KG1 (cell line): Measurements from ENCODE around the gene MRPS18A.

Experiments
- DNase-seq: peaks from one replicate; lab custom pipeline; 2025; lab: John Stamatoyannopoulos, UW

MRPS18A gene

DNA sequence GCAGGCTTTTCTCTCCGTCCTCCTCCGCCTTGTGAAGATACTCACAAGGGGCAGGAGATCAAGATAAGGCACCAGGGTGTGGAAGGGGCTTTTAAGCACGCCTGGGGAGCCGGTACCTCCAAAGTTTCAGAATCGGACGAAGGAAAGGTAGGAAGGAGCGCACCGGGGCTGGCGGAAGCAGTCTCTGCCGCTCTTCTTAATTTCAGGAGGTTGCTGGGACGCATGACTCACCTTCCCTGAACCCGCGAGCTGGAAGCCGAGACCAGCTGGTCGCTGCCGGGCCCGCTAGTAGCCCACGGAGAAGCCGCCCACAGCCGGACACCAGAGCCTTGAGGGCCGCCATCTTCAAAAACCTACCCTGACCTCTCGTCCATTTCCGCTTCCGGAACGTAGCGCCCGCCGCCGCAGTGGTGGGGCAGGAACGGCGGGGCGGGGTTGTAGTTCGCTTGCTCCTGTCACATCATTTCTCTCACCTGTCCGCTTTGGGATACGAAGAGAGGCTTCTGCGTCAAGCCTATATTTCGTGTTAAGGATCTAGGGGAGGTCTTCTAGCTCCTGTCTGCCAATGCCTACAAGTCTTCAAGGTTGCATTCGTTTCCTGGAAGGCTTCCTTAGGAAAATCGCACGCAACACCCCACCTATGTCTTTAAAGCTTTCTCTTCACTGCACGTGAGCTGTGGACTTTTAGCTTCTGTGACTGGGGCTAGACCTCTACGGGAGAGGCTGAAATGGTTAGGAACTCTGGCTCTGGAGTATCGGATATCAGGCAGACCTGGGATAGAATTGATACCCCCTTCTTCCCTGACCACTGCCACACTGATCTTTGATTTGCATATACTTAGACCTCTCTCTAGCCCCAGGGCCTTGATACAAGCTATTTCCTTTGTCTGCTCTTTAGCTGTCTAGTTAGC lies at the start of gene MRPS18A:
TSS of gene MRPS18A (minus strand) at position 355 of the 911 bp plus-strand sequence. CDS start at position 343, 12 bp downstream.
- DNase-seq, result peak; percentile 32

DNA sequence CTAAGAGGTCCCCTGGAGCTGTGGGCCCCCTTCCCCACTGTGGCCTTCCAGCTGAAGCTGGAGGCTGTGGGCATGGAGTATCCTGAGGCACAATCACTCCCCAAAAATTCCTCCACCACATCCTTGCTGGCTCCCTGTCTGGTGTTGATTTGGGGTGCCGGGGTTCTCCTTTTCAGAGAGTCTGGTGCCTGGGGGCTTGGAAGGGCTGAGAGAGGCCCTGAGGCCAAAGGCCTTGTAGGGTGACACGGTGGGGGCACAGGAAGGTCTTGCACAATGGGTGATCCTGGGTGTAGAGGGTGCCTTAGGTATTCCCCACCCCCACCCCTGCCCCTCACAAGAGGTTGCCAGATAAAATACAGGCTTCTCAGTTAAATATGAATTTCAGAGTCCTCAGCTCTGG lies 49.3 kb upstream of the MRPS18A start:
- DNase-seq, result no peak

DNA sequence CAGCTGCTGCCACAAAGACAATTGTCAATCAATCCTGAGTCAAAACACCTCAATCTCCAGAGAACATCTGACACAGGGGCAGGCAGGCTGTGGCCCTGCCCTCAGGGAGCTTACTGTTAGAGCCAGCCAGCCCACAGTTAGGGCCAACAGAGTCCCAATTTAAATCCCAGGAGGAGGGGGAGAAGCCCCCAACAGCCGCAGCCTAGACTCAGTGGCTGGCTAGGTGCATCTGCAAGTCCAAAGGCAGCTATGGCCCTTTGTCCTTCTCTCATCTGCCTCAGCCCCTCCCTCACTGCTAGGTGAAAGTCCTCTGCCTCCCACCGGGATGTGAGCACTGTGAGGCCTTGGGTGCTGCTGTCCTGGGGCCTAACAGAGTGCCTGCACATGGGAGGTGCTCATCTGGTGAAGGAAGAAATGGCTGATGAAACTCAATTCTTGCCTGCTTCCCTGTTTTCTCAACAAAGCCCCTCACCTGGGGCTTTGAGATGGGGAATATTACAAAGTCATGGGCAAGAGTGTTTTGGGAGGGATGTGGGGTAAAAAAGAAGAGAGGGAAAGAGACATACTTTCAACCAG lies 48.7 kb upstream of the MRPS18A start:
- no peak for DNase-seq

DNA sequence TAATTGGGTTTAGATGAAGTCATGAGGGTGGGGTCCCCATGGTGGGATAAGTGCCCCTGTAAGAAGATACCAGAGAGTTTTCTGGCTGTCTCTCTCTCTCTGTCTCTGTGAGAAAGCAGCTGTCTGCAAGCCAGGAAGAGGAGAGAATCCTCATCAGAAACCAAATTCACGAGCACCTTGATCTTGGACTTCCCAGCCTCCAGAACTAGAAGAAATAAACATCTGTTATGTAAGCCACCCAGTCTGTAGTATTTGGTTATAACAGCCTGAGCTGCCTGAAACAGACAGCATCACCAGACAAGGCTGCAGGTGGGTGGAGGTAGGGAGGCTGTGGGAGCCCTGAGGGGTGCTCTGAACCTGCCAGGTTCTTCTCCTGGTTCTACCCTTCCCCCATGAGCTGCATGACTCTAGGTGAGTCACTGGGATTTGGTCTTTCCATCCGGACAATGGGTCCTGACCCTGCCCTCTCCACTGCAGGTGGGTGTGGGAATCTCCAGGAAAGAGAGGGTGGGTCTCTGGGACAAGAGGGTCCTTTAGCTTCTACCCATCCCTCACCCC lies 48.1 kb upstream of the MRPS18A start:
- no peak for DNase-seq

DNA sequence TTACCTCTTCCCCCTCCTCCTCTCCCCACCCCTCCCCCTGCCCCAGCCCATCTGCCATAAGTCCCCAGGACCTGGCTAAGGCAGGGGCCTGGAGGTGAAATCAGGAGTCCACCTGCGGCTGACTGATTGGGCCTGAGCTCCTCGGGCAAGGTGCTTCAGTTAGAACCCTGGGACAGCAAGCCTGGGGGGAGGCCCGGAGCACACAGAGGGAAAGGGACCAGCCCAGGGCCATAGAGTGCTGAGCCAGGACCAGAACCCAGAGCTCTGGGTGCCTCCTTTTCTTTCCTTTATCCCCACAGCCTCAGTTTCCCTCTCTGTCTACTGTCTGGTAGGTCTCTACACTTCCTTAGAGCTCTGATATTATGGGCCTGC lies 46.7 kb upstream of the MRPS18A start:
- no peak for DNase-seq

DNA sequence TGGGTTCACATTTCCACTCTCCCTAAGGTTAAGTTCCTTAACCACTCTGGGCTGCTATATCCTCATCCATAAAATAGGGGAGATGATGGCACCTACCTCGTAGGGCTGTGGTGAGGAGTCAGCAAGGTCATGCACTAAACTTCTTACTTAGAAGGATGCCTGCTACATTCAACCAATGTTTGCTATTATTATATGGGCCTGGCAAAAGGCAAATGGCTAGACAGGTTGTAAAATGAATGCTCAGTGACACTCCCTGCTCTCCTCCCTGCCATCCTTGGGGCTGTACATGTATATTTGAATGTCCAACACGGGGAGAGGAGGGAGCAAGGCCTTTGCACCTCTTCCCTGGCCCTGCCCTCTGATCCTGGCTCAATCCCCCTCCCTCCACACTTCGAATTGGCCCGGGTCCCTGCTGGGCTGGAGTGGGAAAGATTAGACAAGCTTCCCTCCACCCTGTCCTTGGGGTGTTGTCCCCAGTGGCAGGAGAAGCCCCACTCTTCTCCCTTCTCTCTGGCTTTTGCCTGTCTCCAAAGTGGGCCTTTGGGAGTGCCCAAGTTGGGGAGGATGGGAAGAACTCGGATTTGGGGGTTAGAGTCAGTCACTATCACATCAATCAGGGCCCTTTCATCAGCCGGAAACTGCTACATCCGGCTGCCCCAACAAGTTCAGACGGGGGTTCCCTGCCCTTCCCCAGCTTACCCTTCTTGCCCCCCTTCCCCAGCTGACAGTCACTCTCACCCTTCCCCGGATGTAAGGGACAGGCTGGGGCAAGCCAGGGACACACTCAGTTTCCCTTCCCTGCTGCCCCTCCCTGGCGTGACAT lies 46.1 kb upstream of the MRPS18A start:
- DNase-seq, result no peak

DNA sequence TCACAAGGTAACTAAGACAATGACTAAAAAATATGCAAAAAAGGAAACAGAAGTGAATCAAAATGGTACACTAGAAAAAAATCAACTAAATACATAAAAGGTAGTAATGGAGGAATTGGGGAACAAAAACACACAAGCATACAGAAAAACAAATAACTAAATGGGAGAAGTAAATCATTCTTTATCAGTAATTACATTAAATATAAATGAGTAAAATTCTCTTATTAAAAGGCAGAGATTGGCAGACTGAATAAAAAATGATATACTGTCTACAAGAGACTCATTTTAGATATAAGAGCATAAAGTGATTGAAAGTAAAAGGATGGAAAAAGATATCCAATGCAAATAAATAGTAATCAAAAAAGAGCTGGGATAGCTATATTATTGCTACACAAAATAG lies 43.0 kb upstream of the MRPS18A start:
- no peak for DNase-seq

DNA sequence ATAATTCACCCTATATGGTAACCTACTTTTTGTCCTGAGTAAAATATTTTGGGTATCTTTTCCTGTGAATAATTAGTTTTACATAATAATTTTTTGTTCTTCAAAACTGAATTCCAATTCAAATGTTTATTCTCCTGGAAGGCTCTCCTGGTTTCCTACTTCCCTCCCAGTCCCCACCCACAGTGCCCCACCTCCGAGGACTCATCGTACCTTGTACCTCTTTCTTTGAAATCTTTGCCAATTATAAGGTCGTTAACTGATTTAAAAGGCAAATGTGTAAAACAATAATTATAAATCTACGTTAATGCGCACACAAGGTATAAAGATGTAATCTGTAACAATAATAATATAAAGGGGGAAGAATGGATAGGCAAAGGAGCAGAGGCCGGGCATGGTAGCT lies 41.9 kb upstream of the MRPS18A start:
- no peak for DNase-seq

DNA sequence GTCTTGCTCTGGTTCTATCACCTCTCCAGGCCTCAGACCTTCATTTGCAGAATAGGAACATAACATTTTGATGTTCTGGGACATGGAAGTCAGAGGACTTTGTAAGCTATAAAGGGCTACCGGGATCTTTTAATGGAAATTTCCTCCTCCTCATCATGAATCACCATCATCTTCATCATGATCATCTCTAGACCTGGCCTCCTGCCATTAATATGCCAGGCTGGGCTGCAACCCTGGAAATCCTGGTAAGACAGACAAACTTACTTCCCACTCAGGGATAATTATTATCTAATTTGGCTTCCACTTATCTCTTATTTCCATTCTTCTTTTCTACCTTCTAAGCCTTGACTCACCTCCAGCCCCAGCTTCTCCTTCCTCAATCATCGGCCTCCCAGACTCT lies 41.0 kb upstream of the MRPS18A start:
- DNase-seq, result no peak

DNA sequence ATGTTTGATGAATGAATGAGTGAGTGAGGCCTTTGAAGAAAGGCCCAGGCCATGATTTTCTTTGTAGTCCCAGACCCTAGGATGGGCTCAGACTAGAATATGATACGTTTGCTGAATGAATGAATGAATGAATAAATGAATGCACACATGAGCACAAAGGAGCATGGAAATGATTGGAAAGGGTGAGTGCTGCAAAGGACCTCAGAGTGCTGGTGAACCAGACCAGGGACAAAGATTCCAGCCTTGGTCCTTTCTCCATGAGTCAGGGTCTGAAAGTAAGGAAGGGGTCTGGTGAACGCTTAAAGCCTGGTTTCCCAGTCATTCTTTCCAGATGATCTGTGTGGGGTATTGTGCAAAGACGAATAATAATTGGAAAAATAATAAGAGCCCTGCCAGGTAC lies 40.0 kb upstream of the MRPS18A start:
- DNase-seq, result no peak

DNA sequence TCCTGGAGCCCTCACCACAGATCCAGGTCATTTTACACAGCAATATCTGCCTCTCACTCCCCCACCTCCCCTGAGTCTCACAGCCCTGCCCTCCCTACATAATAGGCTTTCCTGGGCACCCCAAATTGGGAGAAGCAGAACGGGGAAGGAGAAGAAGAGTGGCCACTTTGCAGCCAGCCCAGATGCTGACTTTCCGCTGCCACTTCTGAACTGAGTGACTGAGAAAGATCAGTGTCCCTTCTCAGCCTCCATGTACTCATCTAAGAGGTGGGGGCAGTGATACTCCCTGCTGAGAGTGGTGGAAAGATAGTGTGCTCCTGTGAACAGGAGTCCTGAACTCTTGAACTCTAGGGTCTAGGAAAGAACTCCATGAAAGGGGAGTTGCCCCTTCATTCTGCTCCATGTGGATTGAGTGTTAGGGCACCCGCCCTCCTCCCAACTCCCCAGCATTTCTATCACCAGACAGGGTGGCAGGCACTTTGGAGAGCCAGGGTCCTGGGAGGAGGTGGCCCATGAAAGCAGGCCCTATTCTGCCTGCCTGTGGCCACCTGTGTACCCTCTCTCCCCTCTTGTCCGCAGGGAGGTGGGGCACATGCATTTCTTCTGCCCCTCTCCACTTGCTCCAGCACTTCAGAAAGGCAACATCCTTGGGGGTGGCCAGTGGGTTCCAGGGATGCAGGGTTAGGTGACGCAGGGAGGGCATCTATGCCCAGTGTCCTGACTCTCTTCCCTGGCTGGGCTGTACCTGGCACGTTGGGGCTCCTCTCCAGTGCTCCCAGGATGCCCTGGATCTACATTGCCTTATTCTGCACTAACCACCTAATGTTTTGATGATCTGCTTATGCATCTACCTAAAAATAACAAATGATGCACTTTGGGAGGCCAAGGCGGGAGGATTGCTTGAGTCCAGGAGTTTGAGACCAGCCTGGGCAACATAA lies 38.3 kb upstream of the MRPS18A start:
- DNase-seq, result peak; percentile 58

DNA sequence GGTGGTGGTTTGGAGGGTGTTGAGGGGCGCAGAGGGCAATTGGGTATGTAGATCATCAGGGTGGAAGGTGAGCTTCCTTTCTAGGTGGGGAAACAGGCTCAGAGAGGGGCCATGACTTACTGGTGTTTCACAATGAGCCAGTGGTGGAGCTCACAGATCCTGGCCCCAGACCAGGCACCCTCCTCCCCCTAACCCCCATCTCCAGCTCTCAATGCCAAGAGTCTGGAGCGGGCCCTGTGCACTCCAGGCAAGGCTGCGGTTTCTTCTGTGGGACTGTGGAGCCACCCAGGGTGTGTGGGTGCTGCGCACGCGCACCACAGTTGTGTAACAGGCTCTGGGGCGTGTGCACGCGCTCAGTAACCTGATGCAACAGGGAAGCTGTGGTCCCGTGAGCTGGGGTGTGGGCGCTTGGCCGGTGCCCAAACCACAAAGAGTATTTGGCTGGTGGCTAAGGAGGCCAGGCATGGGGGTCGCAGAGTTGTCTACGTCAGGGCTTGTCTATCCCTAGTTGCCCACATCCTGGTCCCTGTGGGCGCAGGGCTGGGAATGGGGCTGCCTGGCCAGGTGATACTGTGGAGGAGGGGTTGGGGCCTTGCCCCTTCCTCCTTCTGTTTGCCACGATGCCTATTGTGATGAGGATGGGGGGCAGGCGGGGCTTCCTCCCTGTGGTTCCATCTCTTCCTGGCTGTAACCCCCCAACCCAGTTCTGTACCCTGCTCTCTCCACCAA lies 37.5 kb upstream of the MRPS18A start:
- DNase-seq, result peak; percentile 83

DNA sequence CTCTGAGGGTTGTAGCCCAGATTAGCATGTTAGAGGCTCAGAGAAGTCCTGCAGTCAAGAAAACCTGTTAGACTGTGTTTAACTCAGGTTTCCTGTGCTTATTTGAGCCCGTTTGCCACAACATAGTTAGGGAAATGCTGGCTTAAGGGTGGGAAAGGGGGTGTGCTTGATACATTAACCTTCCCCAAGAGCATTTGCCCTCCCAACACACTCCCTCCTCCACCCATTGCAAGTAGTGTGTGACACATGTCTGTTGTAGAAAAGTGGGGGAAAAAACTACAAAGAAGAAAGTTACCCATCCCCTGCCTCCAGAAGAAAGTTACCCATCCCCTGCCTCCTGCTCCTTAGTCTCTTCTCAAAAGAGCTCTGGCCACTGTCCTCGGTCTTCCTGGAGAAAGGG lies 36.8 kb upstream of the MRPS18A start:
- DNase-seq, result no peak

DNA sequence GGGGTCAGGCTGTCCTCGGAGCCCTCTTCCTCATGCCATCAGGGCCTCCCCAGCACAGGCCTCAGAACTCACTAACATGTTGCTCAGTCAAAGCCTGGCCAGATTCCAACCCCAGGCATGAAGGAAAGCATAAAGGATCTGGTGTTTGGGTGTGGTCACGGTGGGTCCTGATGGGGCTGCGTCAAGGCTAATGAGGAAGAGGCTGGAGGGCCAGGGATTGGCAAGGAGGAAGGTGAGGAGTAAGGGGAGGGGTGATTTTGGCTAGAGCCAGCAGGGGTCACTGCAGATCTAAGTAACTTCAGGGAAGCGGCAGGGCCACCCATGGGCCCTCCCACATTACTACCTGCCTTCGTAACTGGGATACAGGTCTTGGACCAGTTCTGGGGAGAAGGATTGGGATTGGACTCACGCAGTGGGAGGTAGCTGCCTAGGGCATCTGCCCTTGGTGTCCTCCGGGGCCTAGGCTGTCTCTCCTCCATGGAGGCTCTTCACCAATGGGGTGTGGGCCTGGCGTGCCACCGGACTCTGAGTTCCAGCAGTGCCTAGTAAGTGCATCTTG lies 36.2 kb upstream of the MRPS18A start:
- DNase-seq, result peak; percentile 45

DNA sequence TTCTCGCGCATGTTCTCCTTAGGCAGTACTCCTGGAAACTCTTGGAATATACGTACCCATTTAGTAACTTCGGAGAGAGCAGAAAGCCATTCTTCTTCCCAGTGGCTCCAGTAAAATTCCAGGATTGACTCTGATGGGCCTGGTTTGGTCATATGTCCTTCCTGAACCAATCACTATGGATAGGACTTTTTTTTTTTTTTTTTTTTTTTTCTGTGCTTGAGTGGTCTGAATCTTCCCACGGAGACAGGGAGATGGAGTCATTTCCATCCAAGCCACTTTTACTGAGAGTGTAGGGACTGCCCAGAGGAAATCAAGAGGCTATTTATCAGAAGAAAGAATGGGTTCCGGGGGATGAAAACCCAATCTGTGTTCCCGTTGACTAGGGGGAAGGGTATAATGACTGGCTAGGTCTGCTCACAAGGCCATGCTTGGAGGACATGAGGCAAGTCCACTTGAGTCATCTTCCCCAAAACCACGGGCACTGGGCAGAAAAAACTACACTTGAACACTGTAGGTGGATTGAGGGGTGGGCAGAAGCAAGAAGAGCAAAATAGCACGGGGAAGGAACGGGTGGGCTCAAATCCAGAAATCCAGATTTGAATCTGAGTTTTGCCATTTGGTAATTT lies 35.4 kb upstream of the MRPS18A start:
- no peak for DNase-seq

DNA sequence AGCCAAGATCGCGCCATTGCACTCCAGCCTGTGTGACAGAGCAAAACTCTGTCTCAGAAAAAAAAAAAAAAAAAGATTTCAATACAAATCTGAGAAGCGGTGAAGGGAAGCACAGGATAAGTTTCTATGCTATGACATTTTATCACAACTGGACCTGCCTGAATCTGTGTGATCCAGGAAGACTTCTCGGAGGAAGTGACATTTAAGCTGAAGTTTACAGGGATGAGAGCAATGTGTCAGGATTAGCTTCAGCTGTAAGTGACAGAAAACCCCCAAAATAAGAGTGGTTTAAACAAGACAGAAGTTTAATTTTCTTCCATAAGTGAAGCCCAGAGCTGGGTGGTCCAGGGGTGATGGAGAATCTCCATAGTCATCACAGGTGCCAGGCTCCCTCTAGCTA lies 33.4 kb upstream of the MRPS18A start:
- no peak for DNase-seq

DNA sequence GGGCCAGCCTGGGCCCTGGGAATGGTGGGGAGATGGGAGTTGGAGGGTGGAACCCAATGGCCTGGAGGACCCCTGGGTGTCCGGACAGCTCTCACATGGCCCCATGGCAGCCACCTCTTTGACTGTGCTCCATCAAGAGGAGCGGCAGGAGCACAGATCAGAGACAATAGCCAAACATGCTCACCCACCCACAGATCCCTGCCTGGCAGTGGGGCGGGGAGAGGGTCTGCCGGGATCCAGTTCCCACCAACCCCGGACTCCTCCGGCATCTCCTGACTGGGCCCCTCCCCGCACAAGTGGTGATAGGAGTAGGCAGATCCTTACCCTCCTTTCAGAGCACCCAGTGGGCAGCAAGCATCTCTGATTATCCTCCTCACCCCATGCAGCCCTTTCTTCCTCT lies 31.9 kb upstream of the MRPS18A start:
- no peak for DNase-seq

DNA sequence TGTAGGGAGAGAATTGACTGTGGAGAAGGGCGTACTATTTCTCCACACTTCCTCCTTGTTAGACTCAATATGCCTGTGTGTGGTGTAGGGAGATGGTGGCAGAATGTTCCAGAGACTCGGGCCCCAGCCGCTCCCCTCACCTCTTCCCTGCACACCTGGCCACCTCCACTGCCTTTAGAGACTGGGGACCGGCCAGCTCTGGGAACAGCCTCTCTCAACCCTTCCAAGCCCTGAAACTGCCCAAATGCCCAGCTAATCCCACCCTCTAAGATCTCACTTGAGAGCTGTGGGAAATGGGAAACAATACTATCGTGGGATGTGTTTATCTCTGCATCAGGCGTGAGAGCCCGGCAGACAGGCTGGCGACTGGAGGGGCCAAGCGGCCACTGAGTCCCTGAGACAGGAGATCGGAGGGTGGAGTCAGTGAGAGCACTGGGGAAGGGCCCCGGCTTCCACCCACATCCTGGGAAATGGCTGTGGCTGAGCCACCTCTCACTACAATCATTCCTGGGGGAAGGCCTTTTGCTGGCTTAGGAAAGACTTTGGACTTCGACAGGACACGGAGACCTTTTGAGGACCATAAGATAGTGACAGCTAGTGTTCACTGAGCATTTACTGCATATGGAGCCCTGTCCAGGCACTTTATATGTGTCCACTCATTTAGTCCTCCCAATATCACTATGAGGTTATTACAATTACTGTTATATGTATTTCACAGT lies 31.0 kb upstream of the MRPS18A start:
- no peak for DNase-seq

DNA sequence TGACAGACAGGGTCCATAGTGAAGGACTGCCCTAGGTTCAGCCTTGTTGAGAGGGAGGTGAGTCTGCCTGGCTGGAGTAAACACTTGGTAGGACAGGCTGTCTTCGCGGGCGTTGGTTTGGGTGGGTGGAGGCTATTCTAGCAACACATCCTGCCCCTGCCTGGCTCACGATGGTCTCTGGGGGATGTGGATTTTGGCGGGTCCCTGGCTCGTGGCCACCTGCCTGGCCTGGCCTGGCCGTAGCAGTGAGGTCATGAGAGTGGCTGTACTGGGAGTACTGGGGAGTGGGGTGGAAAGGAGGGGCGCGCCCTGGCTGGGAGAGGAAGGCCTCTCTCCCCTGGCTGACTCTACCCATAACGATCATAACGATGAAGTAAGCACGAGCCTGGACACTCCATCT lies 30.2 kb upstream of the MRPS18A start:
- no peak for DNase-seq
